GM19372 (cell line): ENCODE measurements around the gene RBM20.
"Not testable (repeated sequence)": the region's sequence is repeated elsewhere in the genome, so short reads cannot be mapped to it uniquely, and the experiment has no call there.

Experiments used
- ATAC-seq: cut with Tn5 transposase; IDR thresholded peaks from one replicate; pipeline ENCODE4 v1.9.1; 2021; ENCODE audit warnings: mild to moderate bottlenecking, low read depth, moderate library complexity; ENCODE audit not compliant: unreplicated experiment

The RBM20 gene

DNA sequence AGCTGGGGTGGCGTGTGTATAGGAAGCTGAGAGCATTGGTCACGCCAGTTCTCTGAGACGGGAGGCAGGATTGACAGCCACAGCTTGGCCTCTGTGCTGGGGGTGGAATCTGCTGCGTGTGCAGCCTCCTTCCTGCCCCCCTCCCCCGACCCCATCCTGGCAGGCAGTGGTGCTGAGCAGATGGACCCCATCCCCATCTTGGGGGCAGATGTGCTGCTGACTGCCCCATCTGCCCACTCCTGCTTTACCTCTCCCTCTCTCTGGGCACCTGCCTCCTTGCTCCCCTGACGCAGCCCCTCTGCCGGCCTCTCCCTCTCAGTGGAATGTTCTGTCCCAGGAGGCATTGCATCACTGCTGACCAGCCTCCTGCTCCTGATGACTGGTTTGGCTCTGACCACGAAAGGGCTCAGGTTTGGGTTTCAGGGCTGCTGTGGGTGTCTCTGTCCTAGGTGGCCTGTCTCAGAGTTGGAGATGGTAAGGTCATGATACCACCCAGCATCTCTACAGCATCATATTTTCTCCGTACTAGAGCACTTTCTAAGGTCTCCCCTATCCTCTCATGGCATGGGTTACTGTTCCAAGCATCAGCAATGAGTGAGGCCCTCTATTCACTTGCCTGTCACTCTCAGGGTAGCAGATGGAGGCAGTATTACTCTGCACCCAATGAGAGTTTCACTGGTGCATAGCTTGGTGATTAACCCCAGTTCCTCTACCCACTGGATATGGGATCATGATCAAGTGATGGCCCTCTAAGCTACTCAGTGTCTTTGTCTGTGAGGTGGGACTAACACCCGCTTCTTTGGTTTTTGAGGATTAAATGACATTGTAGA, 81.9 kb downstream of the RBM20 start:
- ATAC-seq: no peak

DNA sequence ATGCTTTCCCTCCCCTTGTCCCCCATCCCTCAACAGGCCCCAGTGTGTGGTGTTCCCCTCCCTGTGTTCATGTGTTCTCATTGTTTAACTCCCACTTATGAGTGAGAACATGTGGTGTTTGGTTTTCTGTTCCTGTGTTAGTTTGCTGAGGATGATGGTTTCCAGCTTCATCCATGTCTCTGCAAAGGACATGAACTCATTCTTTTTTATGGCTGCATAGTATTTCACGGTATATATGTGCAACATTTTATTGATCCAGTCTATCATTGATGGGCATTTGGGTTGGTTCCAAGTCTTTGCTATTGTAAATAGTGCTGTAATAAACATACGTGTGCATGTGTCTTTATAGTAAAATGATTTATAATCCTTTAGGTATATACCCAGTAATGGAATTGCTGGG, 83.6 kb downstream of the RBM20 start:
- ATAC-seq: not testable (repeated sequence)

GRCh38 chr10:110730345-110731050, 86.4 kb downstream of the RBM20 start:
- ATAC-seq: no peak

- ATAC-seq: no peak
Observed at GRCh38 chr10:110733218-110733952, 89.2 kb downstream of the RBM20 start.

DNA sequence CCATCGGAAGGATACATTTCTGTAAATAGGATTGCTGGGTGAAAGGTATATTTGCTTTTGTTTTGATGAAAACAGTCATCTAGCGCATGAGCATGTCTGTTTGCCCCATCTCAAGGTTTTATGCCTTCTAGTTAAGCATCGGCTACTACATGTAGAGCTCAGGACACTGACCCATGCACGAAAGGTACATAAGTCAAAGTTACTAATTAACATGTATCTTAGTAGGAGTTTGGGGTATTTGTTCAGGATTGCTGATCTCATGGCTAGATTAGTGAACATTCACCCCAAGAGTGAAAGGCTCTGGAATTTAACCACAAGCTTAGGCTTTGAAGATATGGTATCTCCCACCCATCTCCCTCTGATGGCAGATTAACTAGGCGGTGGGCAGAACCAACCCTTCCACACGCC, 91.5 kb downstream of the RBM20 start:
- ATAC-seq: no peak

- ATAC-seq: no peak
Observed at GRCh38 chr10:110737886-110738634, 93.9 kb downstream of the RBM20 start.

- ATAC-seq: no peak
Observed at GRCh38 chr10:110739811-110740271, 95.7 kb downstream of the RBM20 start.

DNA sequence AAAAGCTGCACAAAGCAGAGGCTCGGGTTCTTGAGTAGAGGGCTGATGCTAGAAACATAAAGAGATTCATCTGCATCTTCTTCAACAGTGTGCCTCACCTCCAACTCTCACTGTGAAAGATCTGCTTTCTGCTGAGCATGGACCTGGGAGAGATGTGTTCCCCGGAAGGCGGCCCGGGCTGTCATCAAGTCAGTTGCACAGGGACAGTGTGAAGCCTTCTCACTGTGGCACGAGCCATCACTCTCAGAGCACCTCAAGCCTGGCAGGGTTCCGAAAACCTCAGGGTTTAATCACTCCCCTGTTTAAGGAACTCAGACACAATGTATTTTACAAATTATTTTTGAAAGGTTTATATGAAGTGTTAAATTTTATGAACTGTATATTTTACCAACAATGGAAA, 98.7 kb downstream of the RBM20 start:
- no peak for ATAC-seq

GRCh38 chr10:110744782-110745181, 100.6 kb downstream of the RBM20 start:
- no peak for ATAC-seq

- peak; percentile 63 for ATAC-seq
Observed at GRCh38 chr10:110746254-110746826, 102.2 kb downstream of the RBM20 start.

- no peak for ATAC-seq
Observed at GRCh38 chr10:110746969-110747608, 103.0 kb downstream of the RBM20 start.

DNA sequence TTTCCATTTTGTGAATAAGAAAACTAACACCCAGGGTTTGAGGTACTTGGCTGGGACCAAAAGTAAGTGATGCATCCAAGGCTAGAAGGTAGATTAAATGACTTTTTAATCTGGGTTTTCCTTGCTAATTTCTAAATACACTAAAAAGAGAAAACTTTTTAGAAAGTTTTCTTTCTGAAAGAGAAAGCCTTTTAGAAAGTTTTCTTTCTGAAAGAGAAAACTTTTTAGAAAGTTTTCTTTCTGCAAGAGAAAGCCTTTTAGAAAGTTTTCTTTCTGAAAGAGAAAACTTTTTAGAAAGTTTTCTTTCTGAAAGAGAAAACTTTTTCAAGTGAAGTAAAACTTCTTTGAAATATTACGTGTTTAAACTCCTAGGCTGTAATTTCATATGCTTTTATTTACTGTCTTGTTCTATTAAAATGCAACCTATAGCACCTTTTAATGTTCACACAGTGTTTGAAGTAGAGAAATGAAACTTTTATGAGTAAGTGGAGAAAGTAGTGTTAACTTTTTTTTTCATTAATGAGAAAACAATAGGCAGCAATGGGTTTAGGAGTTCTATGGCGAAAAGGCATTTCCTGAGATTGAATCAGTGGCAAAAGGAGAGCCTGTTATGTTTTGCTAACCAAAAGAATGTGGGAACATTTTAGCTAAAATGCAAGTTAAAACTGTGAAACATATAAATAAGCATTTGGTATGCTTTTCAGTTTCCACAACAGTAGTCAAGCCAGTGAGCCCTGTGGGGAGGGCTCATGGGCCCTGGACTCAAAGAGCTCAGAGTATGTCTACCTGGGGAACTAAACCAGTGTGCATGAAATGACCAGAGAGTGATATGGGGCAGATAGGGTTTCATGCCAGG, 103.7 kb downstream of the RBM20 start:
- no peak for ATAC-seq

DNA sequence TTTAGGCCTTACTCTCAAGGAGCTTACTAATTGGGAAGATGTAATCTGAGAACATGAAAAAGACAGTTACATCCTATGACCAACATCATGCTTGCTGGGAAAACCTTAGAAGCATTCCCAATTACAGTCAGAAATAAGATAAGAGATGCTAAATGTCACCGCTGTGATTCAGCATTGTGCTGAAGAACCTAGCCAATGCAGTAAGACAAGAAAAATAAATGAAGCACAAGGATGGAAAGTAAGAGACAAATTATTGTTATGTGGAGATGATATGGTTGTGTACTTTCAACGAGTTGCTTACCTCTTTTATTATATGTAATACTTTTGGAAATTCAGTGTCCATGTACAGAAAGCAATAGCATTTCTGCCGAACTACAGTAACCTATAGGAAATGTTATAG, 104.8 kb downstream of the RBM20 start:
- ATAC-seq: no peak

GRCh38 chr10:110750931-110751330, 106.8 kb downstream of the RBM20 start:
- no peak for ATAC-seq

GRCh38 chr10:110751850-110752249, 107.7 kb downstream of the RBM20 start:
- ATAC-seq: no peak

DNA sequence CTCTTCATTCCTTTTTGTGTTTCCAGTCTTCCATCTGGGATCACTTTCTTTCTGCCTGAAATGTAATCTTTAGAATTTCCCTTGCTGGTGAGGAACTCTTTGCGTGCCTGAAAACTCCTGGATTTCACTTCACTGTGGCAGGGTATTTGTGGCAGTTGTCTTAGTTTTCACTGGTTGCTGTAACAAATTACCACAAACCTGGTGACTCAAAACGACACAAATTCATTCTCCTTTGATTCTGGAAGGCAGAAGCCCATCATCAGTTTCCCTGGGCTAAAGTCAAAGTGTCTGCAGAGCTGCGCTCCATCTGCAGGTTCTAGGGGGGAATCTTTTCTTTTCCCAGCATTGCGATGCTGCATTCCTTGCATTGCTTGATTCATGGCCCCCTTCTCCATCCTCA, 109.3 kb downstream of the RBM20 start:
- no peak for ATAC-seq

DNA sequence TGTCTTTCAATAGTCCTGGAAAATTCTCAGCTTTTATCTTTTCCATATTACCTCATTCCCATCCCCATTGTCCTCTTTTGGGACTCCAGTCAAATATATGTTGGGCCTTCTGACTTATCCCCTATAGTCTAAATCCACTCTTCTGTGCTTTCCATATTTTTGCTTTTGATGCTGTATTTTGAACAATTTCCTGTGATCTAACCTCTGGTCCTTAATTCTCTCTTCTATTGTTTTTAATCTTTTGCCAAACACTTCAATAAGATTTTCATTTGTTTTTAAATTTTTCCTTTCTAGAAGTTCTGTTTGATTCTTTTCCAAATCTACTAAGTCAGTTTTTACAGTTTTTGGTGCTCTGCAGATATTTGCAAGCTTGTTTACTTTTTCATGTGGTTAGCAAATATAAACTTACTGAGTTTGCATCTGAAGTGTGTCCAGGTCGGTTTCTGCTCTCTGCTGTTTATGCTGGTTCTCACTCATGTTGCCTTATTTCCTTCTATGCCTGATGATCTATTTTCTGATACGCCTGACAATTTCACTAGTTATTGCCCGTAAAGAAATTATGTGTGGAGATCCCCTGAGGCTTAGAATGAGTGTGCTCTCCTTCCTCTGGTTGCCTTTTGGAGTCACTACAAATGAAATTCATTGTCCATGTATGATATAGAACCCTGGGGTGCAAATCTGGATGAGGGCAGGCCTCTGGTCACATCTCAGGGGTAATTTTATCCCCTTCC, 110.4 kb downstream of the RBM20 start:
- ATAC-seq: no peak

GRCh38 chr10:110755781-110756180, 111.6 kb downstream of the RBM20 start:
- no peak for ATAC-seq
